Fibroblast of lung (primary cell): Measurements from ENCODE around the gene RFX8. TPM values are rescaled to one million over a fixed set of nuclear protein-coding genes. Genes with fewer than 3 reads are reported as not detected.
"Not testable (repeated sequence)": the region's sequence is repeated elsewhere in the genome, so short reads cannot be mapped to it uniquely, and the experiment has no call there.

Experiments
- DNase-seq, 2 donors: peaks; one replicate each; pipeline versions ENCODE4 v3.0.0 to v3.0.0-alpha.2; 2010; ENCODE audit warnings: low read depth in 2 of 2
- H2AFZ ChIP-seq: 2 replicates; pipeline ENCODE4 v1.5.1; 2012; ENCODE audit warnings: low read length, control low read depth, inconsistent platforms
- H3K27ac ChIP-seq: 2 replicates; pipeline ENCODE4 v1.5.1; 2011; ENCODE audit warnings: low read length, control low read depth; ENCODE audit not compliant: insufficient read depth
- H3K27me3 ChIP-seq: 2 replicates; pipeline ENCODE4 v1.5.1; 2011; ENCODE audit warnings: mild to moderate bottlenecking, low read length; ENCODE audit not compliant: control insufficient read depth, insufficient read depth
- H3K36me3 ChIP-seq: 2 replicates; pipeline ENCODE4 v1.5.1; 2011; ENCODE audit warnings: low read length; ENCODE audit not compliant: control insufficient read depth, insufficient read depth
- H3K4me1 ChIP-seq: 2 replicates; pipeline ENCODE4 v1.5.1; 2011; ENCODE audit warnings: low read length; ENCODE audit not compliant: control insufficient read depth, insufficient read depth; ENCODE audit errors: extremely low read depth
- H3K4me2 ChIP-seq: 2 replicates; pipeline ENCODE4 v1.5.1; 2011; ENCODE audit warnings: low read length, control low read depth; ENCODE audit not compliant: insufficient read depth; ENCODE audit errors: extremely low read depth
- H3K4me3 ChIP-seq, 4 experiments: fragments of 200-600 bp in 1 of 4; sonication (generic) in 1 of 4; replicated peaks in 1 of 4; 2 replicates each; pipeline ENCODE4 v1.5.1; 2011 to 2016; ENCODE audit warnings: low read length in 4 of 4, low read depth in 3 of 4, mild to moderate bottlenecking in 3 of 4, control low read depth in 2 of 4, inconsistent platforms in 1 of 4, mixed read lengths in 1 of 4; ENCODE audit not compliant: insufficient read depth in 1 of 4; ENCODE audit errors: control extremely low read depth in 1 of 4
- H3K79me2 ChIP-seq: 2 replicates; pipeline ENCODE4 v1.5.1; 2012; ENCODE audit warnings: mild to moderate bottlenecking, low read length, inconsistent platforms; ENCODE audit not compliant: control insufficient read depth, insufficient read depth
- H3K9ac ChIP-seq: 2 replicates; pipeline ENCODE4 v1.5.1; 2011; ENCODE audit warnings: mild to moderate bottlenecking, low read length, control low read depth; ENCODE audit not compliant: insufficient read depth
- H3K9me3 ChIP-seq: 2 replicates; pipeline ENCODE4 v1.5.1; 2012; ENCODE audit warnings: low read depth, low read length; ENCODE audit not compliant: control insufficient read depth, insufficient read depth
- H4K20me1 ChIP-seq: 2 replicates; pipeline ENCODE4 v1.5.1; 2011; ENCODE audit warnings: low read length; ENCODE audit not compliant: control insufficient read depth, insufficient read depth; ENCODE audit errors: extremely low read depth
- CTCF ChIP-seq, 2 donors: IDR thresholded peaks in 1 of 2; conservative IDR thresholded peaks in 1 of 2; 1 replicate in 1 of 2; 2 replicates in 1 of 2; pipeline ENCODE4 v1.5.1; 2011 to 2012; ENCODE audit warnings: low read length in 2 of 2, control low read depth in 1 of 2, inconsistent platforms in 1 of 2, low read depth in 1 of 2, mild to moderate bottlenecking in 1 of 2
- EZH2 ChIP-seq: IDR thresholded peaks from 2 replicates; pipeline ENCODE4 v1.5.1; 2012; ENCODE audit warnings: low read length, control low read depth, mild to moderate bottlenecking; ENCODE audit errors: missing control alignments
- polyA plus RNA-seq, 2 donors: library from polyadenylated mRNA; depleted of rRNA in 1 of 2; stranded (reverse) in 1 of 2; unstranded in 1 of 2; fragments of >200 nt; gene quantifications; 2 replicates each; pipeline ENCODE4 v1.2.1, GENCODE V29; 2011 to 2012; ENCODE audit warnings: missing spikeins in 1 of 2
- total RNA-seq: library from RNA; depleted of rRNA; stranded (reverse); fragments of >200 nt; gene quantifications from 2 replicates; pipeline ENCODE4 v1.2.1, GENCODE V29; 2014

The RFX8 gene
- total and polyA plus RNA-seq, 2 donors (not counting 1 experiment from before 2014, with no cell fraction given) = 4.3 to 12.4 TPM

- peaks cover 7% of the 10 kb centered on the region for H3K36me3 ChIP-seq
- no peaks in the 10 kb centered on the region for H4K20me1 ChIP-seq
- peaks cover 22% of the 10 kb centered on the region for H3K4me1 ChIP-seq
- peak; percentile 66 to 94 for DNase-seq
- peak overlapping the region; percentile 18 for H3K9ac ChIP-seq
- H3K27me3 ChIP-seq = no peaks in the 10 kb centered on the region
- no peak overlapping the region for H3K4me3 ChIP-seq
- TF ChIP-seq EZH2 = no peak
- TF ChIP-seq CTCF (conservative IDR thresholded peaks at IDR 0.05 in 1 of 2, IDR thresholded peaks at IDR 0.05 in 1 of 2; ENCODE audit: low read depth in 1 of 2, low read length in 2 of 2) = no peak
- H3K79me2 ChIP-seq = peaks cover 68% of the 10 kb centered on the region
- no peak overlapping the region for H2AFZ ChIP-seq
- H3K4me2 ChIP-seq = peak overlapping the region; percentile 0
- peak overlapping the region; percentile 60 for H3K27ac ChIP-seq
- no peaks in the 10 kb centered on the region for H3K9me3 ChIP-seq
Measured at GRCh38 chr2:101463911-101464641, 10.8 kb downstream of the RFX8 start.

- H3K4me1 ChIP-seq = peaks cover 22% of the 10 kb centered on the region
- no peaks in the 10 kb centered on the region for H3K9me3 ChIP-seq
- peaks cover 7% of the 10 kb centered on the region for H3K36me3 ChIP-seq
- H3K4me3 ChIP-seq = no peak overlapping the region
- H3K27ac ChIP-seq = peak overlapping the region; percentile 60
- peaks cover 63% of the 10 kb centered on the region for H3K79me2 ChIP-seq
- H3K9ac ChIP-seq = no peak overlapping the region
- TF ChIP-seq EZH2 (no peak), CTCF (conservative IDR thresholded peaks at IDR 0.05 in 1 of 2, IDR thresholded peaks at IDR 0.05 in 1 of 2; ENCODE audit: low read depth in 1 of 2, low read length in 2 of 2) (no peak)
- H3K27me3 ChIP-seq = no peaks in the 10 kb centered on the region
- no peak overlapping the region for H3K4me2 ChIP-seq
- no peak for DNase-seq
- no peaks in the 10 kb centered on the region for H4K20me1 ChIP-seq
- no peak overlapping the region for H2AFZ ChIP-seq
Measured at GRCh38 chr2:101463421-101463820, 11.5 kb downstream of the RFX8 start.

- no peaks in the 10 kb centered on the region for H3K9me3 ChIP-seq
- no peak overlapping the region for H2AFZ ChIP-seq
- TF ChIP-seq EZH2 (no peak), CTCF (conservative IDR thresholded peaks at IDR 0.05 in 1 of 2, IDR thresholded peaks at IDR 0.05 in 1 of 2; ENCODE audit: low read depth in 1 of 2, low read length in 2 of 2) (no peak)
- peaks cover 17% of the 10 kb centered on the region for H3K4me1 ChIP-seq
- peaks cover 45% of the 10 kb centered on the region for H3K79me2 ChIP-seq
- H3K27ac ChIP-seq = no peak overlapping the region
- DNase-seq = no peak
- peaks cover 5% of the 10 kb centered on the region for H3K36me3 ChIP-seq
- H3K27me3 ChIP-seq = no peaks in the 10 kb centered on the region
- H3K9ac ChIP-seq = no peak overlapping the region
- H3K4me3 ChIP-seq = no peak overlapping the region
- no peak overlapping the region for H3K4me2 ChIP-seq
- no peaks in the 10 kb centered on the region for H4K20me1 ChIP-seq
Measured at GRCh38 chr2:101461381-101461780, 13.5 kb downstream of the RFX8 start.

- H4K20me1 ChIP-seq, H3K4me2 ChIP-seq, H3K9me3 ChIP-seq, H3K27me3 ChIP-seq, H3K27ac ChIP-seq, H3K4me3 ChIP-seq, H3K36me3 ChIP-seq, H3K9ac ChIP-seq, H3K4me1 ChIP-seq, H3K79me2 ChIP-seq, H2AFZ ChIP-seq: not testable (repeated sequence)
- DNase-seq = peak in 1 of 2 donors; percentile 63
Measured at GRCh38 chr2:101454408-101454807, 20.5 kb downstream of the RFX8 start.
